ENCODE data around the gene ARHGEF3. TPM values are rescaled to one million over a fixed set of nuclear protein-coding genes. Genes with fewer than 3 reads are reported as not detected.

Gene ARHGEF3
- total RNA-seq, 1 donor from 2014 or later = 12.1 TPM

DNA sequence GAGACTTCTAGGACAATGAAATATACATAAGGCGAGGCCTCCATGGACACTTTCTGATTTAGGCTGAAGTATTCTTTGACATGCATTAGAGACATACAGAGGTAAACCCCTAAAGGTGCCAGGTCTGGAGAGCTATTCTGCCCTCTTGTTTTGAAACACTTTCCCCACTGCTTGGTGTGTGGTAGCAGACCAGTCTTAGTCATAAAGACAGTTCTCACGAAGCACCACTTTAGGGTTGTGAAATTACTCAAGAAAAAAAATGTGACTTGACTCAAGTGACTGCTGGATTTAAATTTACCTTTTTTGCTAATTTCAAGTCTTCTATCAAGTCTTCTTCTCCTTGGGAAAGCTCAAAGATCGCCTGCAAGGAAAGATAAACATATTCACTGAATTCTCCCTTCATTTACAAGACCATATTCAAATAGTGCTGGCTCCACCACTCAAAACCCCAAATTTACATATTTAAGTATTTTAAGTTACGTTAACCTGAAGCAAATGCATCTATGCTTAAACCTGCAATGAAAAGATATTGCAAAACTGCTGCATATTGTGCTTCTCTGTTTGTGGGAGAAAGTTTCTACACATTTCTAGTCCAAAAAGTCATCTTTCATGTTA, 48.4 kb downstream of the ARHGEF3 start:
- no peaks in the 10 kb centered on the region for H3K27me3 ChIP-seq (ENCODE audit: control insufficient read depth, insufficient read depth, low read length)
- peaks cover 1% of the 10 kb centered on the region for H3K36me3 ChIP-seq (ENCODE audit: control insufficient read depth, insufficient read depth, low read length)
- FAIRE-seq = no peak
- no peak overlapping the region for H3K4me3 ChIP-seq (ENCODE audit: low read depth, low read length)
- DNase-seq (ENCODE audit: low read depth) = peak; percentile 48
- TF ChIP-seq, protein P1, sequence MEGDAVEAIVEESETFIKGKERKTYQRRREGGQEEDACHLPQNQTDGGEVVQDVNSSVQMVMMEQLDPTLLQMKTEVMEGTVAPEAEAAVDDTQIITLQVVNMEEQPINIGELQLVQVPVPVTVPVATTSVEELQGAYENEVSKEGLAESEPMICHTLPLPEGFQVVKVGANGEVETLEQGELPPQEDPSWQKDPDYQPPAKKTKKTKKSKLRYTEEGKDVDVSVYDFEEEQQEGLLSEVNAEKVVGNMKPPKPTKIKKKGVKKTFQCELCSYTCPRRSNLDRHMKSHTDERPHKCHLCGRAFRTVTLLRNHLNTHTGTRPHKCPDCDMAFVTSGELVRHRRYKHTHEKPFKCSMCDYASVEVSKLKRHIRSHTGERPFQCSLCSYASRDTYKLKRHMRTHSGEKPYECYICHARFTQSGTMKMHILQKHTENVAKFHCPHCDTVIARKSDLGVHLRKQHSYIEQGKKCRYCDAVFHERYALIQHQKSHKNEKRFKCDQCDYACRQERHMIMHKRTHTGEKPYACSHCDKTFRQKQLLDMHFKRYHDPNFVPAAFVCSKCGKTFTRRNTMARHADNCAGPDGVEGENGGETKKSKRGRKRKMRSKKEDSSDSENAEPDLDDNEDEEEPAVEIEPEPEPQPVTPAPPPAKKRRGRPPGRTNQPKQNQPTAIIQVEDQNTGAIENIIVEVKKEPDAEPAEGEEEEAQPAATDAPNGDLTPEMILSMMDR (IDR thresholded peaks at IDR 0.05; ENCODE audit: insufficient read depth, low read length, severe bottlenecking) = no peak

DNA sequence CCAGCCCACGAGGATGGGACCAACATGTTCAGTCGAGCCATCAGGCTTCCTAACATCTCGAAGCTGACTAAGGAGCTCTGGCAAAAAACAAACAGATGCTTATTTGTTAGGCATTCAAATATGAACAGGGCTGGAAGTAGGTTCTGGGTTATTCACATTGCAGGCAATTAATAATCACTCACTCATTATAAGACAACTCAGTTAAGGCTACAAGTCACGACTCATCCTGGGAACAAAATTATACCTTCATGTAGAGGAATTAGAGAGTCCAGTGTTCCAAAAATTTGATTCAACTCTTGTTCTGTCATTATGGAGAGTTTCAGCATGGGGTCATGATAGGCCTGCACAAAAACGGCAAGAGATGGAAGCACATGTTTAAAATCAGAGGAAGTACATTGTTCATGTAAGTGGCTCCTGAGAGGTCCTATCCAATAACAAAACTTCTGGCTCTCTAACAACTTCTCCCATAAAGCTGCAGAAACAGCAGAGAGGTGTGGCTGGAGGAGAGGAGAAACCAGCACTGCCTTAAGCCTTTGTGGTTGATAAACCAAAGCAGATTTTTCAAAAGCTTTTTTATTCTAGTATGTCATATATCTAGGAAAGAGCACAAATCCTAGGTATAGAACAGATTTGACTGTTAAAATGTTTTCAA, 50.6 kb downstream of the ARHGEF3 start:
- Histone ChIP-seq H3K27me3 (ENCODE audit: control insufficient read depth, insufficient read depth, low read length) (no peaks in the 10 kb centered on the region), H3K4me3 (ENCODE audit: low read depth, low read length) (no peak overlapping the region), H3K36me3 (ENCODE audit: control insufficient read depth, insufficient read depth, low read length) (peaks cover 1% of the 10 kb centered on the region)
- TF ChIP-seq, protein P1 (IDR thresholded peaks at IDR 0.05; ENCODE audit: insufficient read depth, low read length, severe bottlenecking) = no peak
- peak; percentile 74 for DNase-seq (ENCODE audit: low read depth)
- FAIRE-seq = no peak

DNA sequence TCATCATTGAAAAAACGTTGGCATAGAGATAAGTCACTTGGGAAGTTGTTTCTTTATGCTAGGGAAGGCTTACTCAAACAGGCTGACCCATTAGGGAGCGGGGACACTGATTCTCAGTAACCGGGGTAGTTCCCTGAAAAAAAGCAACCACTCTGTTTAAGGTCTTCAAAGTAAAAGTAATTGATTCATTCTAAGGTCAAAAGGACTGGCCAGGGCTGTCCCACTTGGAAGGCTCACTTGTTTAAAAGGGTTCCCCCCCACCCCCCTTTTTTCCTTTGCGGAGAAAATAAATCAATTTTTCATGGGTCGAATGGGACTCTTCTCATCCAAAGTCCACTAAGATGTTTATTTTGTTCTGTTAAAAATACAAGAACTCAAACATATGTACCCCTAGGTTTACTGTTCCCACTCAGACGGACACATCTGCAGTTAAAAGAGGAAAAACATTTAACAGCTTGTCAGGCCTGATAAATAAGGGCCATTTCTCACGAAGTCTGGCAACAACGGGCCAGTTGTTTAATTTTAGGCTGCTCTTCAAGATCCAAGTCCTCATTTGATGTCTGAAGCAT, 53.0 kb downstream of the ARHGEF3 start:
- FAIRE-seq (no peak), DNase-seq (ENCODE audit: low read depth) (no peak)
- TF ChIP-seq, protein P1 (IDR thresholded peaks at IDR 0.05; ENCODE audit: insufficient read depth, low read length, severe bottlenecking) = no peak
- Histone ChIP-seq H3K4me3 (ENCODE audit: low read depth, low read length) (no peak overlapping the region), H3K27me3 (ENCODE audit: control insufficient read depth, insufficient read depth, low read length) (no peaks in the 10 kb centered on the region), H3K36me3 (ENCODE audit: control insufficient read depth, insufficient read depth, low read length) (peaks cover 3% of the 10 kb centered on the region)

DNA sequence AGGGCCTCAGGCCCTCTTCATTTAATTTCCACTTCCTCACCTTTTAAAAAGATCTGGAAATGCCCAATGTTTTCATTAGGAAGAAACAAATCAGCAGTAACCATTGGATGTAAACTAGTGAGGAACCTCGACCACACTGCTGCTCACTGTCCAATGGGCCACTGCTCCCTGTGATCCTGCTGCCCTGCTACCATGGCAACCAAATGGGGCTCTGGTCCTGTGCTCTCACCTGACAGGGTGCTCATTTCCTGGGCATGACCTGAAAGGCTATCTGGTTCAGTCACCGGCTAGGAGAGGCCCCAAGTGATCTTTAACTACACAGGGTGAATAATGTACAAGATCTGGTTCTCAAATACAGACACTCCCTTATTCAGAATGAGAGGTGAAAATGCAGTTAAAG, 54.6 kb downstream of the ARHGEF3 start:
- DNase-seq (ENCODE audit: low read depth) (no peak), FAIRE-seq (no peak)
- TF ChIP-seq, protein P1 (IDR thresholded peaks at IDR 0.05; ENCODE audit: insufficient read depth, low read length, severe bottlenecking) = no peak
- no peaks in the 10 kb centered on the region for H3K27me3 ChIP-seq (ENCODE audit: control insufficient read depth, insufficient read depth, low read length)
- H3K4me3 ChIP-seq (ENCODE audit: low read depth, low read length) = no peak overlapping the region
- H3K36me3 ChIP-seq (ENCODE audit: control insufficient read depth, insufficient read depth, low read length) = peaks cover 3% of the 10 kb centered on the region

DNA sequence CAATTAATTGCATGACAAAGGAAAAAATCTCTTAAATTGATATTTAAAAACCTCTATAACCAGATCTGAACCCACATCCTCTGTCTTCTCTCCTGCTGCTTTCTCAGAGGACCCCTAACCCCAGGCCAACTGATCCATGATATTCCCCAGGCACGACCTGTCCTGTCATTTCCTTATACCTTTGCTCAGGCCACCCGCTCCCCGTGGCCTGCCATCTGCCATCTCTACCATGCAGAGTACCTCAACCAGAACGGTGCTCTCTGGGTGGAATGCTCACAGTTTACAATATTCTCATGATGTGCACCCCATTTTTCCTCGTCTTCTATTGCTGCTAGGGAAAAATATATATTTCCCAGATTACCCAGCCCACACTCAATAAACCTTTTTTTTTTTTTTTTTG, 57.7 kb downstream of the ARHGEF3 start:
- FAIRE-seq = no peak

More for the DNA sequence above, 57.7 kb downstream of the ARHGEF3 start:
- Histone ChIP-seq H3K36me3 (ENCODE audit: control insufficient read depth, insufficient read depth, low read length) (peaks cover 1% of the 10 kb centered on the region), H3K4me3 (ENCODE audit: low read depth, low read length) (no peak overlapping the region), H3K27me3 (ENCODE audit: control insufficient read depth, insufficient read depth, low read length) (no peaks in the 10 kb centered on the region)
- DNase-seq (ENCODE audit: low read depth) = no peak
- TF ChIP-seq, protein P1 (IDR thresholded peaks at IDR 0.05; ENCODE audit: insufficient read depth, low read length, severe bottlenecking) = no peak
